Omental fat pad (tissue), 4 donors: ENCODE measurements around the gene PWWP2A. TPM values are rescaled to one million over a fixed set of nuclear protein-coding genes. Genes with fewer than 3 reads are reported as not detected.

Experiments
- ATAC-seq: fragments of 150-250 bp; one replicate; pipeline ENCODE4 v1.9.1; 2016; ENCODE audit warnings: mild to moderate bottlenecking, moderate library complexity; ENCODE audit not compliant: low FRiP score
- DNase-seq: peaks from one replicate; pipeline ENCODE4 v3.0.0-alpha.2; 2019; ENCODE audit warnings: low spot score
- CTCF ChIP-seq, 3 donors: fragments of 450-650 bp; IDR thresholded peaks; one replicate each; pipeline ENCODE4 v1.5.1; 2016 to 2017; ENCODE audit warnings: antibody characterized with exemption in 3 of 3, mild to moderate bottlenecking in 3 of 3, moderate library complexity in 2 of 3
- total RNA-seq, 4 donors: library from RNA; depleted of rRNA; stranded (reverse); fragments of >200 nt; gene quantifications; one replicate each; pipeline ENCODE4 v1.1.0, GENCODE V29; 2016

PWWP2A gene
- total RNA-seq, 4 donors from 2014 or later = 18.3 to 47.4 (median 24.4) TPM

- DNase-seq (no peak), ATAC-seq (no peak)
- TF ChIP-seq CTCF (IDR thresholded peaks at IDR 0.05) = no peak
These were observed 32.1 kb downstream of the PWWP2A start for GRCh38 chr5:160087199-160087598.

- no peak for TF ChIP-seq CTCF (IDR thresholded peaks at IDR 0.05)
- no peak for ATAC-seq
- DNase-seq = no peak
These were observed 35.1 kb downstream of the PWWP2A start for GRCh38 chr5:160084144-160084543.

GRCh38 chr5:160083501-160083900, 35.7 kb downstream of the PWWP2A start:
- ATAC-seq (peak; percentile 16), DNase-seq (no peak)
- TF ChIP-seq CTCF (IDR thresholded peaks at IDR 0.05) = no peak

- no peak for TF ChIP-seq CTCF (IDR thresholded peaks at IDR 0.05)
- no peak for DNase-seq
- ATAC-seq = peak; percentile 66
These were observed 36.4 kb downstream of the PWWP2A start for GRCh38 chr5:160082614-160083500.

GRCh38 chr5:160081495-160081894, 37.8 kb downstream of the PWWP2A start:
- ATAC-seq = no peak
- TF ChIP-seq CTCF (IDR thresholded peaks at IDR 0.05) = no peak
- no peak for DNase-seq

- ATAC-seq (no peak), DNase-seq (no peak)
- TF ChIP-seq CTCF (IDR thresholded peaks at IDR 0.05) = no peak
These were observed 39.5 kb downstream of the PWWP2A start for GRCh38 chr5:160079753-160080152.

- DNase-seq = no peak
- no peak for ATAC-seq
- TF ChIP-seq CTCF (IDR thresholded peaks at IDR 0.05) = no peak
These were observed 42.3 kb downstream of the PWWP2A start for GRCh38 chr5:160076997-160077396.
